Endodermal cell (in vitro differentiated cells): Measurements from ENCODE around the gene RUNX1. TPM values are rescaled to one million over a fixed set of nuclear protein-coding genes. Genes with fewer than 3 reads are reported as not detected.

Source experiments
- DNase-seq: peaks from one replicate; pipeline ENCODE4 v3.0.0-alpha.2; 2017
- H3K27ac ChIP-seq: 2 replicates; pipeline ENCODE4 v1.5.1; 2013; ENCODE audit warnings: mild to moderate bottlenecking, low read depth, low read length, moderate library complexity
- H3K27me3 ChIP-seq: 2 replicates; pipeline ENCODE4 v1.6.1; 2013; ENCODE audit warnings: mild to moderate bottlenecking, low read length, moderate library complexity; ENCODE audit not compliant: insufficient read depth, control insufficient read depth, poor library complexity, severe bottlenecking
- H3K36me3 ChIP-seq: 2 replicates; pipeline ENCODE4 v1.7.0; 2013; ENCODE audit warnings: mild to moderate bottlenecking, low read length, moderate library complexity; ENCODE audit not compliant: control insufficient read depth, insufficient read depth
- H3K4me1 ChIP-seq: one replicate; pipeline ENCODE4 v1.7.0; 2013; ENCODE audit warnings: low read length; ENCODE audit not compliant: control insufficient read depth, insufficient read depth
- H3K4me3 ChIP-seq: 2 replicates; pipeline ENCODE4 v1.5.1; 2013; ENCODE audit warnings: mild to moderate bottlenecking, low read length, moderate library complexity
- H3K9ac ChIP-seq: 2 replicates; pipeline ENCODE4 v1.6.1; 2013; ENCODE audit warnings: mild to moderate bottlenecking, low read length, moderate library complexity; ENCODE audit not compliant: poor library complexity, severe bottlenecking; ENCODE audit errors: extremely low read depth
- H3K9me3 ChIP-seq: 2 replicates; pipeline ENCODE4 v1.6.1; 2013; ENCODE audit warnings: mild to moderate bottlenecking, low read length, moderate library complexity; ENCODE audit not compliant: control insufficient read depth
- H3K27ac Mint-ChIP-seq: 2 replicates; pipeline ENCODE4 v1.8.0; 2020; ENCODE audit warnings: mixed read lengths
- H3K27me3 Mint-ChIP-seq: 2 replicates; pipeline ENCODE4 v1.8.0; 2021; ENCODE audit warnings: mild to moderate bottlenecking, mixed read lengths; ENCODE audit not compliant: insufficient read depth
- H3K36me3 Mint-ChIP-seq: 2 replicates; pipeline ENCODE4 v1.8.0; 2020; ENCODE audit warnings: low read depth, mixed read lengths
- H3K4me1 Mint-ChIP-seq: 2 replicates; pipeline ENCODE4 v1.8.0; 2020; ENCODE audit warnings: mixed read lengths
- H3K4me3 Mint-ChIP-seq: 2 replicates; pipeline ENCODE4 v1.8.0; 2020; ENCODE audit warnings: mild to moderate bottlenecking, moderate library complexity, mixed read lengths
- H3K9me3 Mint-ChIP-seq: 2 replicates; pipeline ENCODE4 v1.8.0; 2020; ENCODE audit warnings: mild to moderate bottlenecking, mixed read lengths
- CTCF ChIP-seq: fragments of 200-600 bp; sonication (generic); conservative IDR thresholded peaks from 2 replicates; pipeline ENCODE4 v1.5.0; 2021; ENCODE audit warnings: antibody characterized with exemption, mild to moderate bottlenecking
- WGBS, 2 experiments: methylation state at CpG; one replicate each; pipeline versions ENCODE4 v1.1.5 to v1.1.7; 2013; ENCODE audit warnings: missing lambda C conversion rate in 2 of 2, mixed read lengths in 1 of 2; ENCODE audit not compliant: insufficient coverage in 1 of 2, insufficient read length in 1 of 2; 5-methylcytosine and 5-hydroxymethylcytosine counted together
- total RNA-seq, 2 donors: library from RNA; stranded (reverse); fragmentation: NEBNext Ultra II Directional in 1 of 2; extraction: Animal tissue kit (Norgen Biotek cat#: 25700) in 1 of 2; gene quantifications; 2 replicates in 1 of 2; 3 replicates in 1 of 2; pipeline ENCODE4 v1.2.1, GENCODE V29; 2021

Gene RUNX1
- total RNA-seq, 2 donors from 2014 or later: 0.31 to 2.8 TPM

GRCh38 chr21:35037384-35037765, 11.7 kb downstream of the RUNX1 start:
- WGBS, 2 experiments: 91 to 94% methylated on average over 4 to 7 of the region's 7 CpGs
- H3K27me3 ChIP-seq: no peaks in the 10 kb centered on the region
- H3K36me3 ChIP-seq: no peaks in the 10 kb centered on the region
- no peaks in the 10 kb centered on the region for H3K36me3 Mint-ChIP-seq
- peak; percentile 22 for DNase-seq
- no peak for TF ChIP-seq CTCF
- no peak overlapping the region for H3K27ac Mint-ChIP-seq
- no peaks in the 10 kb centered on the region for H3K9me3 ChIP-seq
- H3K4me3 Mint-ChIP-seq: no peak overlapping the region
- no peaks in the 10 kb centered on the region for H3K9me3 Mint-ChIP-seq
- H3K4me1 ChIP-seq: no peaks in the 10 kb centered on the region
- peaks cover 10% of the 10 kb centered on the region for H3K27me3 Mint-ChIP-seq
- no peaks in the 10 kb centered on the region for H3K4me1 Mint-ChIP-seq
- H3K9ac ChIP-seq: no peak overlapping the region
- no peak overlapping the region for H3K4me3 ChIP-seq
- H3K27ac ChIP-seq: no peak overlapping the region

GRCh38 chr21:35036465-35037383, 12.4 kb downstream of the RUNX1 start:
- Mint-ChIP-seq H3K27ac (no peak overlapping the region), H3K4me1 (no peaks in the 10 kb centered on the region), H3K9me3 (no peaks in the 10 kb centered on the region), H3K27me3 (peaks cover 10% of the 10 kb centered on the region), H3K36me3 (no peaks in the 10 kb centered on the region), H3K4me3 (no peak overlapping the region)
- WGBS, 2 experiments: 91 to 93% methylated on average over 9 to 11 of the region's 11 CpGs
- H3K36me3 ChIP-seq: no peaks in the 10 kb centered on the region
- no peaks in the 10 kb centered on the region for H3K4me1 ChIP-seq
- peak; percentile 12 for DNase-seq
- no peak overlapping the region for H3K4me3 ChIP-seq
- TF ChIP-seq CTCF: no peak
- H3K9ac ChIP-seq: no peak overlapping the region
- H3K27ac ChIP-seq: no peak overlapping the region
- H3K27me3 ChIP-seq: no peaks in the 10 kb centered on the region
- H3K9me3 ChIP-seq: no peaks in the 10 kb centered on the region

- no peak for TF ChIP-seq CTCF
- H3K27ac Mint-ChIP-seq: no peak overlapping the region
- no peaks in the 10 kb centered on the region for H3K9me3 ChIP-seq
- no peaks in the 10 kb centered on the region for H3K9me3 Mint-ChIP-seq
- no peaks in the 10 kb centered on the region for H3K36me3 ChIP-seq
- H3K4me3 ChIP-seq: no peak overlapping the region
- no peaks in the 10 kb centered on the region for H3K36me3 Mint-ChIP-seq
- H3K9ac ChIP-seq: no peak overlapping the region
- DNase-seq: peak; percentile 29
- no peak overlapping the region for H3K4me3 Mint-ChIP-seq
- no peak overlapping the region for H3K27ac ChIP-seq
- no peaks in the 10 kb centered on the region for H3K4me1 Mint-ChIP-seq
- H3K27me3 Mint-ChIP-seq: peaks cover 10% of the 10 kb centered on the region
- H3K4me1 ChIP-seq: no peaks in the 10 kb centered on the region
- 92 to 97% methylated on average over 7 to 8 of the region's 8 CpGs for WGBS, 2 experiments
- no peaks in the 10 kb centered on the region for H3K27me3 ChIP-seq
These were observed 13.5 kb downstream of the RUNX1 start for GRCh38 chr21:35035581-35035980.
